ENCODE results near the gene BAIAP2.

Gene BAIAP2

GRCh38 chr17:81121841-81122733 is 87.1 kb downstream of the BAIAP2 start:
- H3K9me3 ChIP-seq (ENCODE audit: low read length) = no peaks in the 10 kb centered on the region
- H3K4me1 ChIP-seq (ENCODE audit: insufficient read depth, low read length) = peaks cover 8% of the 10 kb centered on the region
- no peak overlapping the region for H2AFZ ChIP-seq (ENCODE audit: low read depth, low read length)
- no peaks in the 10 kb centered on the region for H3K27me3 ChIP-seq (ENCODE audit: insufficient read depth, low read length)
- H3K4me3 ChIP-seq (ENCODE audit: low read length) = no peak overlapping the region
- H3K36me3 ChIP-seq (ENCODE audit: insufficient read depth, low read length) = no peaks in the 10 kb centered on the region

DNA sequence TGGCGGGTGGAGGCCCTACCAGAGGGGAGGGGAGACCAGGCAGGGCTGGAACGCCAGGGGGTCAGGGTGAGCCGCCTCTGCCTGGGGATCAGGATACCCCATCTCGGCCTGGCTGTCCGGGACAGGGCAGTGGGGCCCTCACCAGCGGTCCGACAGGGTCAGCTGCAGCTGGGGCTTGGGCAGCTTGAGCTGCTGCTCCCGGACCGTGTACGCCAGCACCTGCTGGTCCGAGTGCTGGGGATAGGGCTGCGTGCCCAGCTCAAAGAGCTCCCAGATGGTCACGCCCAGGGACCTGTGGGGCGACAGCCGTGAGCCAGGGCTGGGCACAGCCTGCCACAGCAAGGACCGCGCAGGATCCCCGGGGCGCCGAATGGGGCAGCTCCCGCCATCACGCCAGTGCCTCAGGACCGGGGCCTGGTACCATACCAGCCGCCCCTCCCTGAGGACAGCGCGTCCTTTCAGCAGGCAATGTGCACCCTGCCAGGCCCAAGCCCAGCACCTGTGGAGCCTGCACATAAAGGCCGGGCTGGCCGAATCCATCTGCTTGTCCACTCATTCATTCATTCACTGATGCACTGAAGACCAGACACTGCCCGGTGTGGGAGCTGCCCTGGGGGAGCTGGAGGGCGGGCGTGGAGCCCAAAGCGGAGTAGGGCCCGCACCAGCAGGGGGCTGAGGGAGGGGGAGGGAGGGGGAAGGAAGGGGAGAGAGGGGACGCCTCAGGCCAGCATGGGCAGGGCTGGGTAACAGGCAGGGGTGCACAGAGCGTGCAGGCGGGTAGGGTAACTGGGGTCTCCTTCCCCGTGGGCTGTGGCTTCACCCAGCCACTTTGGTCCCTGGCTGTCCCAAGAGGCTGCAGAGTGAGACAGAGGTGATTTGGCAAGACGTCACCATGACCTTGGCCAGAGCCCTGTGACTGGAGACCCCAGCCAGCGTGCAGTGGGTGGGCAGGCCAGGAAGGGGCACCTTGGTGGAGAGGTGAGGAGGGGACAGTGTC is 88.4 kb downstream of the BAIAP2 start:
- no peaks in the 10 kb centered on the region for H3K9me3 ChIP-seq (ENCODE audit: low read length)
- no peak overlapping the region for H2AFZ ChIP-seq (ENCODE audit: low read depth, low read length)
- no peak overlapping the region for H3K4me3 ChIP-seq (ENCODE audit: low read length)
- no peaks in the 10 kb centered on the region for H3K36me3 ChIP-seq (ENCODE audit: insufficient read depth, low read length)
- peaks cover 15% of the 10 kb centered on the region for H3K4me1 ChIP-seq (ENCODE audit: insufficient read depth, low read length)
- no peaks in the 10 kb centered on the region for H3K27me3 ChIP-seq (ENCODE audit: insufficient read depth, low read length)

GRCh38 chr17:81124377-81124776 is 89.4 kb downstream of the BAIAP2 start:
- Histone ChIP-seq H3K4me3 (ENCODE audit: low read length) (no peak overlapping the region), H3K36me3 (ENCODE audit: insufficient read depth, low read length) (no peaks in the 10 kb centered on the region), H3K27me3 (ENCODE audit: insufficient read depth, low read length) (no peaks in the 10 kb centered on the region), H3K9me3 (ENCODE audit: low read length) (no peaks in the 10 kb centered on the region), H3K4me1 (ENCODE audit: insufficient read depth, low read length) (peaks cover 19% of the 10 kb centered on the region), H2AFZ (ENCODE audit: low read depth, low read length) (no peak overlapping the region)

DNA sequence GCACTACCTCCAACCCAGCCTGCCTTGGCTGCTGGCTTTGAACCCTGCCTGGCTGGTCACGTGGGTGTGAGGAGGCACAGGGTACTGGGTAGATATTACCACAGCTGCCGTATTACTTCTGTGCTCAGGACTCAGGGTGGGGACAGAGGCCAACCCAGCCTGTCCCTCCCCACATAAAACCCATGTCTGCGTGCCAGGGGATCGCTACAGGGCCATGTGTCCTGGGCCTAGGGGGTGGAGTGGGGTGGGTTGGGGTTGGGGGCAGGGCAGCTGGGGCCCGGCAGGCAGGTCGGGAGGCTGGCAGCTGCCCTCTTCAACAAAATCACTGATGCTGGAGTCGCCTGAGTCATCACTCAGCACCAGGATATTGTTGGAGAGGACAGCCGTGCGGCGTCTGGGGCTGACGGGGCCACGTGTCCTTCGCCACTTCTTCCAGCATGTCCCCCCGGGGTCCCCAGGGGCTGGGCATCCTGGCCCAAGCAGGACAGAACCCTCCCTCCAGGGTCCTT is 90.7 kb downstream of the BAIAP2 start:
- no peak overlapping the region for H2AFZ ChIP-seq (ENCODE audit: low read depth, low read length)
- no peaks in the 10 kb centered on the region for H3K9me3 ChIP-seq (ENCODE audit: low read length)
- peaks cover 32% of the 10 kb centered on the region for H3K4me1 ChIP-seq (ENCODE audit: insufficient read depth, low read length)
- H3K36me3 ChIP-seq (ENCODE audit: insufficient read depth, low read length) = no peaks in the 10 kb centered on the region
- H3K27me3 ChIP-seq (ENCODE audit: insufficient read depth, low read length) = no peaks in the 10 kb centered on the region
- no peak overlapping the region for H3K4me3 ChIP-seq (ENCODE audit: low read length)

- Histone ChIP-seq H3K9me3 (ENCODE audit: low read length) (no peaks in the 10 kb centered on the region), H3K27me3 (ENCODE audit: insufficient read depth, low read length) (no peaks in the 10 kb centered on the region), H3K4me1 (ENCODE audit: insufficient read depth, low read length) (peaks cover 41% of the 10 kb centered on the region), H2AFZ (ENCODE audit: low read depth, low read length) (no peak overlapping the region), H3K4me3 (ENCODE audit: low read length) (no peak overlapping the region), H3K36me3 (ENCODE audit: insufficient read depth, low read length) (no peaks in the 10 kb centered on the region)
These were observed 91.6 kb downstream of the BAIAP2 start for GRCh38 chr17:81126281-81127132.

DNA sequence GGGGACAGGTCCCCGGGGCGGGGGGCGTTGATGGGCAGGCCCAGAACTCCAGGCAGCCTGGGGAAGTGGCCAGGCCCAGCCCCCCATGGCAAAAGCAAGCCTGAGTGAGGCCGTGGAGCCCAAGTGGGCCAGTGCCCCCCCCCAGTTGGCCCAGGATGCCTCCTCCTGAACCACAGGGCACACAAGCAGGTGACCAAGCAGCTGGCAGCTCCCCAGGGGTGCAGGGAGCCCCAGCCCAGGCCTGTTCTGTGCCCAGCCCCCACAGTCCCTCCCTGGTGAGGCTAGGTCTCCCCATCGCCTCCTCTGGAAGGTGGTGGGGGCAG is 92.1 kb downstream of the BAIAP2 start:
- Histone ChIP-seq H3K4me3 (ENCODE audit: low read length) (no peak overlapping the region), H3K9me3 (ENCODE audit: low read length) (no peaks in the 10 kb centered on the region), H2AFZ (ENCODE audit: low read depth, low read length) (no peak overlapping the region), H3K4me1 (ENCODE audit: insufficient read depth, low read length) (peaks cover 41% of the 10 kb centered on the region), H3K27me3 (ENCODE audit: insufficient read depth, low read length) (no peaks in the 10 kb centered on the region), H3K36me3 (ENCODE audit: insufficient read depth, low read length) (no peaks in the 10 kb centered on the region)

DNA sequence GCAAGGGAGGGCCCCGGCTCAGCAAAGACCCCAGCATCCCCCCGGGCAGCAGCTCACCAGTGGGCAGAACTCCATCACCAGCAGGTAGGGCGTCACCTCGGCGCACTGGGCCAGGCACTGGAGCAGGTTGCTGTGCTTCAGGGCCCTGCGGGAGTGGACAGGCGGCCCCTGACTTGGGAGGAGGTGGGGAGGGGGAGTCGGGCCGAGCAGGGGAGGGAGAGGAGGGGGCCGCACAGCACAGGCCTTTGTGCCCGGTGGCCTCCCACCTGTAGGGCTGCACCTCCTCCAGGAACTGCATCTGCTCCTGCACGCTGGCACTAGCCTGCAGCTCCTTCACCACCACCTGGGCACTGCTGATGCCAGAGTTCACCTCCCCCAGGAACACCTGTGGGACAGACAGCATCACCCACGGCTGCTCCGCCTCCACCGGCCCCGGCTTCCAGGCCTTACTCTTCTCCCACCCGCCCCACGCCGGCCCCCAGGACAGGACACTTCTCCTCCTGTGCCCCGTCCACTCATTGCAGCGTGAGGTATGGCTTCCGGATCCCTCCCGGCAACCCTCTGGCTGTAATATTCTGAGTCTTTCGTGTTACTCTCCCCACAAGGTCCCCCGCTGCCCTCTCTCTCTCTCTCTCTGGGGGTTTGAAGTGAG is 92.7 kb downstream of the BAIAP2 start:
- Histone ChIP-seq H3K27me3 (ENCODE audit: insufficient read depth, low read length) (no peaks in the 10 kb centered on the region), H3K36me3 (ENCODE audit: insufficient read depth, low read length) (no peaks in the 10 kb centered on the region), H2AFZ (ENCODE audit: low read depth, low read length) (no peak overlapping the region), H3K4me3 (ENCODE audit: low read length) (no peak overlapping the region), H3K9me3 (ENCODE audit: low read length) (no peaks in the 10 kb centered on the region), H3K4me1 (ENCODE audit: insufficient read depth, low read length) (peaks cover 43% of the 10 kb centered on the region)

GRCh38 chr17:81128338-81128737 is 93.4 kb downstream of the BAIAP2 start:
- H3K9me3 ChIP-seq (ENCODE audit: low read length) = no peaks in the 10 kb centered on the region
- no peak overlapping the region for H3K4me3 ChIP-seq (ENCODE audit: low read length)
- H3K4me1 ChIP-seq (ENCODE audit: insufficient read depth, low read length) = peaks cover 50% of the 10 kb centered on the region
- no peaks in the 10 kb centered on the region for H3K27me3 ChIP-seq (ENCODE audit: insufficient read depth, low read length)
- no peaks in the 10 kb centered on the region for H3K36me3 ChIP-seq (ENCODE audit: insufficient read depth, low read length)
- H2AFZ ChIP-seq (ENCODE audit: low read depth, low read length) = no peak overlapping the region

DNA sequence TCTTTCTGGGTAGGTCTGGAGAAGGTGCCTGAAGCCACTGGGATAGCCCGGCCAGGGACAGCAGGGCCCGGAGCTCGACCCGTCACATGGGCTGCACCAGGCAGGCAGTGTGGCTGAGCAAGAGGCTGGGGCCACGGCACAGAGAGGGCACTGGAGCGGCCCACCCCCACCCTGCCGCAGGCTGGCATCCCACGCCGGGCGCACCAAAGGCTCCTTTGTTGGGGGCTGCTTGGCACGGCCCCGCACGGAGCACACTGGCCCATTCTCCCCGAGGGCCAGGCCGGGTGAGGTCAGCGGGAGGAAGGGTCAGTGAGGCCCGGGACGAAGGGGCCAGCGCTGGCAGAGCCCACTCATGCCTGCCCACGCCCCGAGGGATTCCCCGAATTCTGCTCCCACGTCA is 93.8 kb downstream of the BAIAP2 start:
- peaks cover 53% of the 10 kb centered on the region for H3K4me1 ChIP-seq (ENCODE audit: insufficient read depth, low read length)
- no peak overlapping the region for H3K4me3 ChIP-seq (ENCODE audit: low read length)
- no peaks in the 10 kb centered on the region for H3K27me3 ChIP-seq (ENCODE audit: insufficient read depth, low read length)
- H2AFZ ChIP-seq (ENCODE audit: low read depth, low read length) = no peak overlapping the region
- no peaks in the 10 kb centered on the region for H3K9me3 ChIP-seq (ENCODE audit: low read length)
- no peaks in the 10 kb centered on the region for H3K36me3 ChIP-seq (ENCODE audit: insufficient read depth, low read length)

- Histone ChIP-seq H2AFZ (ENCODE audit: low read depth, low read length) (no peak overlapping the region), H3K36me3 (ENCODE audit: insufficient read depth, low read length) (no peaks in the 10 kb centered on the region), H3K4me1 (ENCODE audit: insufficient read depth, low read length) (peaks cover 53% of the 10 kb centered on the region), H3K9me3 (ENCODE audit: low read length) (no peaks in the 10 kb centered on the region), H3K4me3 (ENCODE audit: low read length) (no peak overlapping the region), H3K27me3 (ENCODE audit: insufficient read depth, low read length) (no peaks in the 10 kb centered on the region)
These were observed 94.3 kb downstream of the BAIAP2 start for GRCh38 chr17:81129289-81129688.

GRCh38 chr17:81129711-81130367 is 94.9 kb downstream of the BAIAP2 start:
- Histone ChIP-seq H3K36me3 (ENCODE audit: insufficient read depth, low read length) (no peaks in the 10 kb centered on the region), H3K27me3 (ENCODE audit: insufficient read depth, low read length) (no peaks in the 10 kb centered on the region), H2AFZ (ENCODE audit: low read depth, low read length) (no peak overlapping the region), H3K4me1 (ENCODE audit: insufficient read depth, low read length) (peaks cover 53% of the 10 kb centered on the region), H3K9me3 (ENCODE audit: low read length) (no peaks in the 10 kb centered on the region), H3K4me3 (ENCODE audit: low read length) (no peak overlapping the region)
